ENCODE data around the gene PDK1.
"Not testable (repeated sequence)": the region's sequence is repeated elsewhere in the genome, so short reads cannot be mapped to it uniquely, and the experiment has no call there.

PDK1 gene

GRCh38 chr2:172588931-172589330 is 33.0 kb downstream of the PDK1 start:
- H3K27me3 ChIP-seq (ENCODE audit: control insufficient read depth in 1 of 2, insufficient read depth in 2 of 2, low read length in 2 of 2) = no peaks in the 10 kb centered on the region
- no peak overlapping the region for H3K9ac ChIP-seq (ENCODE audit: low read depth in 1 of 2, low read length in 2 of 2)
- H3K9me3 ChIP-seq (ENCODE audit: control insufficient read depth in 1 of 2, low read length in 2 of 2) = no peaks in the 10 kb centered on the region
- peaks cover 12 to 37% of the 10 kb centered on the region in 2 donors for H3K36me3 ChIP-seq (ENCODE audit: control insufficient read depth in 1 of 2, insufficient read depth in 2 of 2, low read length in 2 of 2)
- H3K4me1 ChIP-seq (ENCODE audit: control insufficient read depth in 1 of 2, insufficient read depth in 2 of 2, low read length in 2 of 2) = no peaks in the 10 kb centered on the region
- no peak overlapping the region for H3K27ac ChIP-seq (ENCODE audit: low read depth, low read length)
- H3K4me3 ChIP-seq (ENCODE audit: low read depth in 1 of 2, low read length in 2 of 2) = no peak overlapping the region

- H3K9ac ChIP-seq (ENCODE audit: low read depth in 1 of 2, low read length in 2 of 2) = not testable (repeated sequence)
- H3K36me3 ChIP-seq (ENCODE audit: control insufficient read depth in 1 of 2, insufficient read depth in 2 of 2, low read length in 2 of 2) = peaks cover 11 to 51% of the 10 kb centered on the region in 2 donors
Measured at GRCh38 chr2:172591386-172591785, 35.5 kb downstream of the PDK1 start.

GRCh38 chr2:172592190-172592589 is 36.3 kb downstream of the PDK1 start:
- not testable (repeated sequence) for H3K9ac ChIP-seq (ENCODE audit: low read depth in 1 of 2, low read length in 2 of 2); H3K9me3 ChIP-seq (ENCODE audit: control insufficient read depth in 1 of 2, low read length in 2 of 2); H3K27me3 ChIP-seq (ENCODE audit: control insufficient read depth in 1 of 2, insufficient read depth in 2 of 2, low read length in 2 of 2); H3K4me3 ChIP-seq (ENCODE audit: low read depth in 1 of 2, low read length in 2 of 2); H3K4me1 ChIP-seq (ENCODE audit: control insufficient read depth in 1 of 2, insufficient read depth in 2 of 2, low read length in 2 of 2); H3K27ac ChIP-seq (ENCODE audit: low read depth, low read length)
- H3K36me3 ChIP-seq (ENCODE audit: control insufficient read depth in 1 of 2, insufficient read depth in 2 of 2, low read length in 2 of 2) = peaks cover 8 to 56% of the 10 kb centered on the region in 2 donors

More at GRCh38 chr2:172591386-172591785, 35.5 kb downstream of the PDK1 start:
- not testable (repeated sequence) for H3K4me1 ChIP-seq (ENCODE audit: control insufficient read depth in 1 of 2, insufficient read depth in 2 of 2, low read length in 2 of 2); H3K9me3 ChIP-seq (ENCODE audit: control insufficient read depth in 1 of 2, low read length in 2 of 2); H3K27ac ChIP-seq (ENCODE audit: low read depth, low read length); H3K4me3 ChIP-seq (ENCODE audit: low read depth in 1 of 2, low read length in 2 of 2); H3K27me3 ChIP-seq (ENCODE audit: control insufficient read depth in 1 of 2, insufficient read depth in 2 of 2, low read length in 2 of 2)

GRCh38 chr2:172596776-172597175 is 40.9 kb downstream of the PDK1 start:
- Histone ChIP-seq H3K4me1 (ENCODE audit: control insufficient read depth in 1 of 2, insufficient read depth in 2 of 2, low read length in 2 of 2) (no peaks in the 10 kb centered on the region), H3K27ac (ENCODE audit: low read depth, low read length) (no peak overlapping the region), H3K9me3 (ENCODE audit: control insufficient read depth in 1 of 2, low read length in 2 of 2) (no peaks in the 10 kb centered on the region), H3K27me3 (ENCODE audit: control insufficient read depth in 1 of 2, insufficient read depth in 2 of 2, low read length in 2 of 2) (no peaks in the 10 kb centered on the region), H3K9ac (ENCODE audit: low read depth in 1 of 2, low read length in 2 of 2) (no peak overlapping the region), H3K36me3 (ENCODE audit: control insufficient read depth in 1 of 2, insufficient read depth in 2 of 2, low read length in 2 of 2) (peaks cover 0 to 48% of the 10 kb centered on the region in 2 donors), H3K4me3 (ENCODE audit: low read depth in 1 of 2, low read length in 2 of 2) (no peak overlapping the region)

- Histone ChIP-seq H3K4me3 (ENCODE audit: low read depth in 1 of 2, low read length in 2 of 2) (no peak overlapping the region), H3K9ac (ENCODE audit: low read depth in 1 of 2, low read length in 2 of 2) (no peak overlapping the region), H3K36me3 (ENCODE audit: control insufficient read depth in 1 of 2, insufficient read depth in 2 of 2, low read length in 2 of 2) (peaks cover 0 to 48% of the 10 kb centered on the region in 2 donors), H3K9me3 (ENCODE audit: control insufficient read depth in 1 of 2, low read length in 2 of 2) (no peaks in the 10 kb centered on the region), H3K4me1 (ENCODE audit: control insufficient read depth in 1 of 2, insufficient read depth in 2 of 2, low read length in 2 of 2) (no peaks in the 10 kb centered on the region), H3K27me3 (ENCODE audit: control insufficient read depth in 1 of 2, insufficient read depth in 2 of 2, low read length in 2 of 2) (no peaks in the 10 kb centered on the region), H3K27ac (ENCODE audit: low read depth, low read length) (no peak overlapping the region)
Measured at GRCh38 chr2:172597176-172597842, 41.4 kb downstream of the PDK1 start.

- Histone ChIP-seq H3K4me1 (ENCODE audit: control insufficient read depth in 1 of 2, insufficient read depth in 2 of 2, low read length in 2 of 2) (no peaks in the 10 kb centered on the region), H3K27me3 (ENCODE audit: control insufficient read depth in 1 of 2, insufficient read depth in 2 of 2, low read length in 2 of 2) (no peaks in the 10 kb centered on the region), H3K9ac (ENCODE audit: low read depth in 1 of 2, low read length in 2 of 2) (no peak overlapping the region), H3K36me3 (ENCODE audit: control insufficient read depth in 1 of 2, insufficient read depth in 2 of 2, low read length in 2 of 2) (peaks cover 0 to 39% of the 10 kb centered on the region in 2 donors), H3K4me3 (ENCODE audit: low read depth in 1 of 2, low read length in 2 of 2) (no peak overlapping the region), H3K9me3 (ENCODE audit: control insufficient read depth in 1 of 2, low read length in 2 of 2) (no peaks in the 10 kb centered on the region), H3K27ac (ENCODE audit: low read depth, low read length) (no peak overlapping the region)
Measured at GRCh38 chr2:172599947-172600346, 44.1 kb downstream of the PDK1 start.

GRCh38 chr2:172600557-172601008 is 44.7 kb downstream of the PDK1 start:
- peaks cover 0 to 33% of the 10 kb centered on the region in 2 donors for H3K36me3 ChIP-seq (ENCODE audit: control insufficient read depth in 1 of 2, insufficient read depth in 2 of 2, low read length in 2 of 2)
- H3K27me3 ChIP-seq (ENCODE audit: control insufficient read depth in 1 of 2, insufficient read depth in 2 of 2, low read length in 2 of 2) = no peaks in the 10 kb centered on the region
- no peak overlapping the region for H3K9ac ChIP-seq (ENCODE audit: low read depth in 1 of 2, low read length in 2 of 2)
- no peak overlapping the region for H3K27ac ChIP-seq (ENCODE audit: low read depth, low read length)
- no peaks in the 10 kb centered on the region for H3K9me3 ChIP-seq (ENCODE audit: control insufficient read depth in 1 of 2, low read length in 2 of 2)
- no peaks in the 10 kb centered on the region for H3K4me1 ChIP-seq (ENCODE audit: control insufficient read depth in 1 of 2, insufficient read depth in 2 of 2, low read length in 2 of 2)
- no peak overlapping the region for H3K4me3 ChIP-seq (ENCODE audit: low read depth in 1 of 2, low read length in 2 of 2)

GRCh38 chr2:172606285-172606684 is 50.4 kb downstream of the PDK1 start:
- Histone ChIP-seq H3K9ac (ENCODE audit: low read depth in 1 of 2, low read length in 2 of 2) (no peak overlapping the region), H3K9me3 (ENCODE audit: control insufficient read depth in 1 of 2, low read length in 2 of 2) (no peaks in the 10 kb centered on the region), H3K27ac (ENCODE audit: low read depth, low read length) (no peak overlapping the region), H3K4me1 (ENCODE audit: control insufficient read depth in 1 of 2, insufficient read depth in 2 of 2, low read length in 2 of 2) (no peaks in the 10 kb centered on the region), H3K4me3 (ENCODE audit: low read depth in 1 of 2, low read length in 2 of 2) (no peak overlapping the region), H3K36me3 (ENCODE audit: control insufficient read depth in 1 of 2, insufficient read depth in 2 of 2, low read length in 2 of 2) (peaks cover 0 to 9% of the 10 kb centered on the region in 2 donors), H3K27me3 (ENCODE audit: control insufficient read depth in 1 of 2, insufficient read depth in 2 of 2, low read length in 2 of 2) (no peaks in the 10 kb centered on the region)

GRCh38 chr2:172607379-172607928 is 51.6 kb downstream of the PDK1 start:
- H3K27me3 ChIP-seq (ENCODE audit: control insufficient read depth in 1 of 2, insufficient read depth in 2 of 2, low read length in 2 of 2) = no peaks in the 10 kb centered on the region
- no peak overlapping the region for H3K9ac ChIP-seq (ENCODE audit: low read depth in 1 of 2, low read length in 2 of 2)
- no peaks in the 10 kb centered on the region for H3K4me1 ChIP-seq (ENCODE audit: control insufficient read depth in 1 of 2, insufficient read depth in 2 of 2, low read length in 2 of 2)
- H3K27ac ChIP-seq (ENCODE audit: low read depth, low read length) = no peak overlapping the region
- no peaks in the 10 kb centered on the region for H3K9me3 ChIP-seq (ENCODE audit: control insufficient read depth in 1 of 2, low read length in 2 of 2)
- no peak overlapping the region for H3K4me3 ChIP-seq (ENCODE audit: low read depth in 1 of 2, low read length in 2 of 2)
- H3K36me3 ChIP-seq (ENCODE audit: control insufficient read depth in 1 of 2, insufficient read depth in 2 of 2, low read length in 2 of 2) = peaks cover 0 to 7% of the 10 kb centered on the region in 2 donors

- H3K36me3 ChIP-seq (ENCODE audit: control insufficient read depth in 1 of 2, insufficient read depth in 2 of 2, low read length in 2 of 2) = peaks cover 0 to 8% of the 10 kb centered on the region in 2 donors
- H3K9ac ChIP-seq (ENCODE audit: low read depth in 1 of 2, low read length in 2 of 2) = no peak overlapping the region
- H3K27ac ChIP-seq (ENCODE audit: low read depth, low read length) = no peak overlapping the region
- H3K4me3 ChIP-seq (ENCODE audit: low read depth in 1 of 2, low read length in 2 of 2) = no peak overlapping the region
- H3K9me3 ChIP-seq (ENCODE audit: control insufficient read depth in 1 of 2, low read length in 2 of 2) = no peaks in the 10 kb centered on the region
- H3K27me3 ChIP-seq (ENCODE audit: control insufficient read depth in 1 of 2, insufficient read depth in 2 of 2, low read length in 2 of 2) = no peaks in the 10 kb centered on the region
- peaks cover 9% of the 10 kb centered on the region in 2 donors for H3K4me1 ChIP-seq (ENCODE audit: control insufficient read depth in 1 of 2, insufficient read depth in 2 of 2, low read length in 2 of 2)
Measured at GRCh38 chr2:172609488-172609887, 53.6 kb downstream of the PDK1 start.

Data from duodenal mucosa (tissue), 2 donors.